GM19397 (cell line): Measurements from ENCODE around the gene CALR3.
"Not testable (repeated sequence)": the region's sequence is repeated elsewhere in the genome, so short reads cannot be mapped to it uniquely, and the experiment has no call there.

Source experiments
- ATAC-seq: cut with Tn5 transposase; IDR thresholded peaks from one replicate; pipeline ENCODE4 v1.9.1; 2021; ENCODE audit warnings: mild to moderate bottlenecking, moderate library complexity; ENCODE audit not compliant: unreplicated experiment

CALR3 gene

GRCh38 chr19:16458391-16459341 lies 37.3 kb downstream of the CALR3 start:
- ATAC-seq, result no peak

GRCh38 chr19:16457954-16458331 lies 38.0 kb downstream of the CALR3 start:
- no peak for ATAC-seq

- ATAC-seq, result no peak
Measured at GRCh38 chr19:16457195-16457953, 38.6 kb downstream of the CALR3 start.

GRCh38 chr19:16456652-16457194 lies 39.2 kb downstream of the CALR3 start:
- ATAC-seq, result no peak

- ATAC-seq, result no peak
Measured at GRCh38 chr19:16455489-16455888, 40.5 kb downstream of the CALR3 start.

GRCh38 chr19:16454351-16454918 lies 41.5 kb downstream of the CALR3 start:
- ATAC-seq, result no peak

- no peak for ATAC-seq
Measured at GRCh38 chr19:16452325-16452724, 43.6 kb downstream of the CALR3 start.

GRCh38 chr19:16449330-16449961 lies 46.5 kb downstream of the CALR3 start:
- ATAC-seq, result peak; percentile 44

- not testable (repeated sequence) for ATAC-seq
Measured at GRCh38 chr19:16448872-16449271, 47.1 kb downstream of the CALR3 start.

- no peak for ATAC-seq
Measured at GRCh38 chr19:16446724-16447368, 49.1 kb downstream of the CALR3 start.

- no peak for ATAC-seq
Measured at GRCh38 chr19:16446108-16446723, 49.8 kb downstream of the CALR3 start.

- no peak for ATAC-seq
Measured at GRCh38 chr19:16445238-16446107, 50.5 kb downstream of the CALR3 start.

- ATAC-seq, result no peak
Measured at GRCh38 chr19:16444269-16444600, 51.7 kb downstream of the CALR3 start.

GRCh38 chr19:16442386-16443276 lies 53.3 kb downstream of the CALR3 start:
- ATAC-seq, result no peak

GRCh38 chr19:16441661-16442162 lies 54.3 kb downstream of the CALR3 start:
- ATAC-seq, result no peak

- no peak for ATAC-seq
Measured at GRCh38 chr19:16436780-16437332, 59.1 kb downstream of the CALR3 start.

- ATAC-seq, result no peak
Measured at GRCh38 chr19:16435999-16436650, 59.8 kb downstream of the CALR3 start.
